Endodermal cell (in vitro differentiated cells): ENCODE measurements around the gene ABLIM1. TPM values are rescaled to one million over a fixed set of nuclear protein-coding genes. Genes with fewer than 3 reads are reported as not detected.

ENCODE experiments used
- DNase-seq: peaks from one replicate; pipeline ENCODE4 v3.0.0-alpha.2; 2017
- H3K27ac ChIP-seq: 2 replicates; pipeline ENCODE4 v1.5.1; 2013; ENCODE audit warnings: mild to moderate bottlenecking, low read depth, low read length, moderate library complexity
- H3K27me3 ChIP-seq: 2 replicates; pipeline ENCODE4 v1.6.1; 2013; ENCODE audit warnings: mild to moderate bottlenecking, low read length, moderate library complexity; ENCODE audit not compliant: insufficient read depth, control insufficient read depth, poor library complexity, severe bottlenecking
- H3K36me3 ChIP-seq: 2 replicates; pipeline ENCODE4 v1.7.0; 2013; ENCODE audit warnings: mild to moderate bottlenecking, low read length, moderate library complexity; ENCODE audit not compliant: control insufficient read depth, insufficient read depth
- H3K4me1 ChIP-seq: one replicate; pipeline ENCODE4 v1.7.0; 2013; ENCODE audit warnings: low read length; ENCODE audit not compliant: control insufficient read depth, insufficient read depth
- H3K4me3 ChIP-seq: 2 replicates; pipeline ENCODE4 v1.5.1; 2013; ENCODE audit warnings: mild to moderate bottlenecking, low read length, moderate library complexity
- H3K9ac ChIP-seq: 2 replicates; pipeline ENCODE4 v1.6.1; 2013; ENCODE audit warnings: mild to moderate bottlenecking, low read length, moderate library complexity; ENCODE audit not compliant: poor library complexity, severe bottlenecking; ENCODE audit errors: extremely low read depth
- H3K9me3 ChIP-seq: 2 replicates; pipeline ENCODE4 v1.6.1; 2013; ENCODE audit warnings: mild to moderate bottlenecking, low read length, moderate library complexity; ENCODE audit not compliant: control insufficient read depth
- H3K27ac Mint-ChIP-seq: 2 replicates; pipeline ENCODE4 v1.8.0; 2020; ENCODE audit warnings: mixed read lengths
- H3K27me3 Mint-ChIP-seq: 2 replicates; pipeline ENCODE4 v1.8.0; 2021; ENCODE audit warnings: mild to moderate bottlenecking, mixed read lengths; ENCODE audit not compliant: insufficient read depth
- H3K36me3 Mint-ChIP-seq: 2 replicates; pipeline ENCODE4 v1.8.0; 2020; ENCODE audit warnings: low read depth, mixed read lengths
- H3K4me1 Mint-ChIP-seq: 2 replicates; pipeline ENCODE4 v1.8.0; 2020; ENCODE audit warnings: mixed read lengths
- H3K4me3 Mint-ChIP-seq: 2 replicates; pipeline ENCODE4 v1.8.0; 2020; ENCODE audit warnings: mild to moderate bottlenecking, moderate library complexity, mixed read lengths
- H3K9me3 Mint-ChIP-seq: 2 replicates; pipeline ENCODE4 v1.8.0; 2020; ENCODE audit warnings: mild to moderate bottlenecking, mixed read lengths
- CTCF ChIP-seq: fragments of 200-600 bp; sonication (generic); conservative IDR thresholded peaks from 2 replicates; pipeline ENCODE4 v1.5.0; 2021; ENCODE audit warnings: antibody characterized with exemption, mild to moderate bottlenecking
- WGBS, 2 experiments: methylation state at CpG; one replicate each; pipeline versions ENCODE4 v1.1.5 to v1.1.7; 2013; ENCODE audit warnings: missing lambda C conversion rate in 2 of 2, mixed read lengths in 1 of 2; ENCODE audit not compliant: insufficient coverage in 1 of 2, insufficient read length in 1 of 2; 5-methylcytosine and 5-hydroxymethylcytosine counted together
- total RNA-seq, 2 donors: library from RNA; stranded (reverse); fragmentation: NEBNext Ultra II Directional in 1 of 2; extraction: Animal tissue kit (Norgen Biotek cat#: 25700) in 1 of 2; gene quantifications; 2 replicates in 1 of 2; 3 replicates in 1 of 2; pipeline ENCODE4 v1.2.1, GENCODE V29; 2021

Gene ABLIM1
- total RNA-seq, 2 donors from 2014 or later, result 39.3 to 49.3 TPM

GRCh38 chr10:114388275-114388674, 269.8 kb downstream of the ABLIM1 start:
- Mint-ChIP-seq H3K9me3 (no peaks in the 10 kb centered on the region), H3K27ac (no peak overlapping the region), H3K4me1 (peaks cover 2% of the 10 kb centered on the region), H3K36me3 (no peaks in the 10 kb centered on the region), H3K27me3 (peaks cover 3% of the 10 kb centered on the region), H3K4me3 (no peak overlapping the region)
- Histone ChIP-seq H3K27ac (no peak overlapping the region), H3K4me3 (no peak overlapping the region), H3K36me3 (no peaks in the 10 kb centered on the region), H3K4me1 (no peaks in the 10 kb centered on the region), H3K27me3 (no peaks in the 10 kb centered on the region), H3K9me3 (no peaks in the 10 kb centered on the region), H3K9ac (no peak overlapping the region)
- no peak for TF ChIP-seq CTCF
- 70 to 85% methylated on average over 3 of the region's 3 CpGs for WGBS, 2 experiments
- no peak for DNase-seq

GRCh38 chr10:114387784-114388183, 270.3 kb downstream of the ABLIM1 start:
- TF ChIP-seq CTCF, result peak; percentile 72
- H3K27ac Mint-ChIP-seq, result no peak overlapping the region

DNA sequence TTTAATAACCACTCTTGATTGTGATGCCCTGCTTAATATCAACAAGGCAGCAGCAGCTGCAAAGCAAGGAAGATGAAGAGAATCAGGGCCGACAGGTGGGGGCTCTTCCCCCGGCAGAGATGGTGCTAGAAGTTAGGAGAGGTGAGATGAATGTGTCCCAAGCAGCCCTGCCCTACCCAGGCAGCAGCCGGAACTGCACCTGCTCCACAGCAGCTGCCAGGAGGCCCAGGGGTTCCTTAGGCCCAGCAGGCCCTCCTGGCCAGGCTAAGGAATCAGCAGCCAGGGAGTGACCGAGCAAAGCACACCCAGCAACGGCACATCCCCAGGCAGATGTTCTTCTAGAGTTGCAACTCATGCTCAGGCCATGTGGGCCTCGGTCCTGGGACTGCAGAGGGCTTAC, 271.6 kb downstream of the ABLIM1 start:
- Histone ChIP-seq H3K36me3 (no peaks in the 10 kb centered on the region), H3K4me1 (no peaks in the 10 kb centered on the region), H3K27me3 (no peaks in the 10 kb centered on the region), H3K4me3 (no peak overlapping the region), H3K27ac (no peak overlapping the region), H3K9me3 (no peaks in the 10 kb centered on the region), H3K9ac (no peak overlapping the region)
- Mint-ChIP-seq H3K4me3 (no peak overlapping the region), H3K4me1 (no peaks in the 10 kb centered on the region), H3K9me3 (no peaks in the 10 kb centered on the region), H3K27me3 (peaks cover 3% of the 10 kb centered on the region), H3K36me3 (no peaks in the 10 kb centered on the region), H3K27ac (no peak overlapping the region)
- DNase-seq, result peak; percentile 69
- whole genome bisulfite sequencing, 2 experiments, result 87 to 97% methylated on average over 5 to 6 of the region's 6 CpGs
- TF ChIP-seq CTCF, result peak; percentile 65

More at GRCh38 chr10:114387784-114388183, 270.3 kb downstream of the ABLIM1 start:
- Histone ChIP-seq H3K4me1 (no peaks in the 10 kb centered on the region), H3K27ac (no peak overlapping the region), H3K36me3 (no peaks in the 10 kb centered on the region), H3K9me3 (no peaks in the 10 kb centered on the region), H3K4me3 (no peak overlapping the region), H3K27me3 (no peaks in the 10 kb centered on the region), H3K9ac (no peak overlapping the region)
- 65 to 100% methylated on average over 2 to 4 of the region's 4 CpGs for WGBS, 2 experiments
- Mint-ChIP-seq H3K27me3 (peaks cover 3% of the 10 kb centered on the region), H3K4me1 (no peaks in the 10 kb centered on the region), H3K9me3 (no peaks in the 10 kb centered on the region), H3K36me3 (no peaks in the 10 kb centered on the region), H3K4me3 (no peak overlapping the region)
- DNase-seq, result peak; percentile 60
